Measurements from ENCODE around the gene PDE6C.
"Not testable (repeated sequence)": the region's sequence is repeated elsewhere in the genome, so short reads cannot be mapped to it uniquely, and the experiment has no call there.

PDE6C gene

DNA sequence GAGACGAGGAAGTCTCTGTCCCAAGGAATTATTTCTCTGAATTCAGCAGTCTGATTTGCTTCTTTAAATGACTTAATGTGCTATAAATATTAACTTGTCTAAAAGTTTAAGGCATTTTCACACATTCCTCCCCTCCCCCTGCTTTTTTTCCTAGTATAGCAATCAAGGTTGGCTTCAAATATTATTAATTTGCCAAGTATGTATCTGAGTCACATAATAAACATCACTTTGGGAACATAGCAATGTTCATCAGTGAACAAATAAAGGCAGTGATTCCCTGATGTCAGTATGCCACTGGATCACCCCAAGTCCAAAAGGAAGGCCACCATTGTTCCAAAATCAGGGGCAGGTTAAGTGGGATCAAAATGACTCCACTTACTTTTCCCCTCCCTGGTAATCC lies 40.5 kb downstream of the PDE6C start:
- DNase-seq: no peak

DNA sequence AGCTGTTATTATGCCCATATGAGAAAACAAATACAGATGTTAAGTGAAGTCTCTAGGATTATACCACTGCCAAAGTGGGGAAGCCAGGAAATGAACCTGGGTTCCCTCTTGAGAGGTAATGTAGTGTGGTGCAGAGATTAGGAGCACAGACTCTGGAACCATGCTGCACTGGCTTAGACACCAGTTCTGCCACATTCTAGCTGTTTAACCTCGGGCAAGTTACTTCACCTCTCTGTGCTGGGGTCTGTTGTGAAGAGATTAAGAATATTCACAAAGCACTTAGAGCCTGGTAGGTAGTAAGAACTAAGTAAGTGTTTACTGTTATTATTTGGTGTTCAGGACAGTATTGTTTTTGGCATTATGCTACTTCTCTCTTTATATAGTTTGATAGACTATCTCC lies 41.9 kb downstream of the PDE6C start:
- no peak for DNase-seq

DNA sequence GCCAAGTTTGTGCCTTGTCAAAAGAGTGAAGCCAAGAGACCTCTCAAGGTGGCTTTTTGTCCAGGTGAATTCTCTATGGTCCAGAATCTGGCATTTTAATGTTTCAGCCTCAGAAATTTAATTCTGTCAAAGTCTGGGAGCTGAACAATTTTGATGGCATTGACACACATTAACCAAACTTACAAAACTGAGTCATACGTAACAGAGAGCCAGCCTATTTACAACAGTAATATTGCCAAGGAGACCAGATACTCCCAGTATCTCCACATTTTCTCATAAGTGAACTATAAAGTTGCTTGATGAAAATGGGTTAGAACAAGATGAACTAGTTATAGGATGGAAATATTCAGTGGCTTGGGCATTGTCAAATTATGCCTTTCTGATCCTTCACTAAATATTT lies 43.8 kb downstream of the PDE6C start:
- no peak for DNase-seq

DNA sequence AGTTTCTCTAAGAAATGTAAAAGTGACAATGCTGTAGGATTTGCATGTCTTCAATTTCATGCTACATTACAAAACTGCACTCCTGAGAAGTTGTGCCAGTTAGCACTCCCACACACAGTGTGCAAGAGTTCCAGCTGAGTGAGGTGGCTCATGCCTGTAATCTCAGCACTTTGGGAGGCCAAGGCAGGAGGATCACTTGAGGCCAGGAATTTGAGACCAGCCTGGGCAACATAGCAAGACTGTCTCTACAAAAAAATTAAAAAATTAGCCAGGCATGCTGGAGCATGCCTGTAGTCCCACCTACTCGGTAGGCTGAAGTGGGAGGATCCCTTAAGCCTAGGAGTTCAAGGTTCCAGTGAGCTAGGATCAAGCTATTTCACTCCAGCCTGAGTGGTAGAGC lies 45.4 kb downstream of the PDE6C start:
- no peak for DNase-seq

DNA sequence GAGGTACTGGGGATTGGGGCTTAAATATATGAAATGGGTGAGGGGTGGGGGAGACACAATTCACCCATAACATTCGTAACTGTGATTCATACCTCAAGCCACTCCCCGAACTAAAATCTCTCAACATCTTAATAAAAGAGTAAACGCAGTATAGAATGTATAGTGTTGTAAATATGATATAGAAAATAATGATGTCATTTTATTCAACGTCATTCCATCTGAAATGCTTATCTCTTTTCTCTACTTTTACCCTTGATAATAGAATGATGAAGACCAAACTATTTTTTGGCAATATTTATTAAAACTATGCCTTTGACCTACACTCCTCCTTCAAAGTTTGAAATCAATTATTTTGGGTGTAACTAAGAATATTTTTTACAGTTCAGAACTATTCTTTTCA lies 53.7 kb downstream of the PDE6C start:
- no peak for DNase-seq

DNA sequence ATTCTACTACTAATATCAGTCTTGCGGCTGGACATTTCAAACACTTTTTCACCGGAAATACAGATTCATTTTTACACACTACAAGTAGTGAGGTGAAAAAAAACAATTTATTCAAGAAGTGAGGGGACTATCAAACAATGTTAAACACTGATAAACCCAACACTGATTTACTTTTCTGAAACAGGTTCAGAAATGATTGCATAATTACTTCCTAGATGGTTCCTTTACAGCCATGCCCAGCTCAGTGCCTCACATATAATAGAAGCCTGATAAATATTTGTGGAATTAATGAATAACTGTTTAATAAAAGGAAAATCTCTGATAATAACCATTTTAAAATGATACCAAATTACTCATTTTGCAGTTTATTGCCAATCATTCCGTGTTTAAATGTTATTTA lies 55.5 kb downstream of the PDE6C start:
- DNase-seq: no peak

DNA sequence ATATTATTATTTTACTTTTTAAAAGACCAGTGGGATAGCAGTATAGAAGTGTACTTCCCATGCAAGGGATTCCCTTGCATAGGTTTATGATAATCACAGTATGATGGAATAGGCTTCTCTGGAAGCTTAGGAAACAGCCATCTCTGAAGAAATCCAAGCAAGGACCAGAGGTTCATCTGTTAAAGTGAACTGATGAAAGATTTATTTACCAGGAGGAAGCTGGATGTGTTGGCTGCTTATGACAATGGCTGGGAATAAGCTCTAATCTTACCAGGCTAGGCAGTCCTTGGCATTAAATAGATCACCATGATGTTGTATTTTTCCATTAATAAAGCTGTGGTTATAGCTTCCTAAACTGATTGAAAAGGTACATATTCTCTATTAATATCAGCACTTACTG lies 58.0 kb downstream of the PDE6C start:
- DNase-seq: no peak

DNA sequence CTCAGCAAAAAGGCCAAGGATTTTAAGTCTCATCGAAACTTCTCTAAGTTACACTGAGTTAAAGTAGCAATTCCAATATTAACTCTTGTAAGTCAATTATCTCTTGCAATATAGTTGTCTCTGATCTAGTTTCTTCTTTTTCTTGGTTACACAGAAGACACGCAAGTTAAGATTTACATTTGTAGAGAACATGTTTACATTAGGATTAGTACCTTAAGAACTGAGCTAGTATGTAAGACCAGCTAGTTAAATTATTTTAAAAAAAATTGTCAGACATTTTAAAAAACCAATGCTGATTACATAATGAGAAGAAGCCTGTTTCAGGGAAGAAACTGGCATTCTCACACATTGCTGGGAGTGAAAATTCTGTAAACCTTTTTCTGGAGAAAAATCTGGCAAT lies 58.7 kb downstream of the PDE6C start:
- no peak for DNase-seq

DNA sequence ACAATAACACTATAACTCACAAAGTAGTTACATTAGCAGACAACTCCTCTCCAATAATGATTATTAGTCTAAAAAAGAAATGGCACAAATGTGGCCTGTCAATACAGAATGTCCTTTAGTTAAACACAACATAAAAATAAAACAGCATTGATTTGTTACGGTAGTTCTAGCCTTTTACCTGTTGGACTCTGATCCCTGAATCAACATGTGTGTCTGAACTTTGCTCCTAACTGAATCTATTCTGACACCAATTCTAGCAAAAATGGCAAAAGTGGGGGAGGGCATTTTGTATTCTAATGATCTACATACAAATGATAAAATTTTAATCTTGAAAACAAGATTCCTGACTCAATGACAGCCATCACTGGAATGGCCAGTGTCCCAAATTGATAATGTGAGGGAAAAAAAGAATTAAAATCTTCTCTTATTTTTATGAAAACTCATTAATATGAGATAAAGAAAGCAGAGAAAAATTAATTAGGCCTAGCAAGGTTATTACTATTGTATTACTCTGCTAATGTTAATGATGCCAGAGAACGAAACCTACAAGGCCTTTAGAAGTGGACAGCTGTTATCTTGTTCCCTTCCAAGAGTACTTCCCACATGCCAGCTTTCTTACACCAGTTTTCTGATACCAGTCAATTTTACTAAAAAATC lies 59.8 kb downstream of the PDE6C start:
- no peak for DNase-seq

DNA sequence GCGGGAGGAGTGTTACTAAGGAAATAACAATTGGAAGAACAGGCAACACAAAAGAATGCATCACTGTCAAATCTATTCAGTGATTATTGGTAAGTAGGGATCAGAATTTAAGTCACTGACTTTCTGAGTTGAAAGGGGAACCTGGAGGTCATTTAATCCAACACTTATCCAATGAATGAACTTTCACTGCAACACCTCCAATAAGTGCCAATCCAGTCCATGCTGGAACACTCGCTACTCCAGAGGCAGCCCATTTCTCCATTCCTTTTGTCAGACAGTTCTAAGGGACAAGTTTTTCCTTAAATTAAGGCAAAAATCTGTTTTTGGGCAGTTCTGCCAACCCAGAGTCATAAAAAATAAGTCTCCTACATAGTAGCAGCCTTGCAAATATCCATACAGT lies 60.6 kb downstream of the PDE6C start:
- no peak for DNase-seq

DNA sequence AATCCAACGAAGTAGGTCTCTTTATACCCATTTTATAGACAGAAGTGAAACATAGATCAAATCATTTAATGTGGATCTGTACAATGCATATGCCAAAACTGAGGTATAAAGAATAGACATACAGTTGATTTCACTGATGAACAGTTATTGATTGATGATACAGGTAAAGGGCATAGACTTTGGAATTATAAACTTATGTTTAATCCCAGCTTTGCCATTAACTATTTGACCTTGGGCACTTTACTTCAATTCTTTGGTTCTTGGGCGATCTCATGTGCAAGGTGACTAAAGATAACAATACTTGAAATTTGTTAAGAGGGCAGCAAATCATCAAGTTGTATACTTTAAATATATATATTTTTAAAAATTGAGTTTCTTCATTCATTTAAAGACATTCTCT lies 61.5 kb downstream of the PDE6C start:
- DNase-seq: no peak

DNA sequence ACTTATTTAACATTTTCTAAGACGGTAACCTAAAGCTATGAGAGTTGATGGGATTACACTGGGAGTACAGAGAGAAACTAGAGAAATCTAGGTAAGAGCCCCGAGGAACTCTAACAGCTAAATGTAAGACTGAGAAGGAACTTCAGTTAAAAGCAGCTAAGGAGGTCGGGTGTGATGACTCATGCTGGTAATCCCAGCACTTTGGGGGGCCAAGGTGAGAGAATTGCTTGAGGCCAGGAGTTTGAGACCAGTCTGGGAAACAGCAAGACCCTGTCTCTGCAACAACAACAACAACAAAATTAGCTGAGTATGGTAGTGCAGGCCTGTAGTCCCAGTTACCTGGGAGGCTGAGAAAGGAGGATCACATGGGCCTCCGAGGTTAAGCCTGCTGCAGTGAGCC lies 66.0 kb downstream of the PDE6C start:
- no peak for DNase-seq

DNA sequence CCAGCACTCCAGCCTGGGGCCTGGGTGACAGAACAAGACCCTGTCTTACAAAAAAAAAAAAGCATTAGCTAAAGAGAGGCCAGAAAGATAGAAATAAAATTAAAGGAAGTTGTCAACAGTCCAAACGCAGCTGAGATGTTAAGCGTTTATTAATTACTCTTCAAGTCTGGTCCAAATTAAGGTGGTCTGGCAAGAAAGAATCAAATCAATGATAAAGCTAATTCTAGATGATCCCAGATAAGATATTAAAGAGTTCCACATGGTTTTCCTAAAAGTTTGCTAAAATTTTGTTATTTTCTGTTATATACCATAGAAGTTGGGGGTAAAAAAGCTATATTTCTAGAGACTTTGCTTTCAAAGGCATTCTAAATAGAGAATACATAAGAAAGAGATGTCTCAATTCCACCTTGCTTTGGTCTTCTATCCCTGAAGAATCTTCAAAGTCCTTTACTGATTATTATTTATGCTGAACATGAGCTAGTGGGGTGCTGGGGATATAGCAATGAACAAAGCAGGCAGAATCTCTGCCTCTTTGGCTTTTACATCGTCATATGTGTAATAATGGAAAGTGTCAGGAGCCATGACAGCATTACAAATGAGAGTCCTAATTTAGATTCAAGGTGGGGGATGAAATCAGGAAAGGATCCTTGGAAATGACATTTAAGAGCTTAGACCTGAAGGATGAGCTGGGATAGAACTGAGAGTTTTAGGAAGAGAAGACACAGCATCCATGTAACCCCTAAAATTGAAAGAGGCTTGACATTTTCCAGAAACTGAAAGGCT lies 66.7 kb downstream of the PDE6C start:
- no peak for DNase-seq

DNA sequence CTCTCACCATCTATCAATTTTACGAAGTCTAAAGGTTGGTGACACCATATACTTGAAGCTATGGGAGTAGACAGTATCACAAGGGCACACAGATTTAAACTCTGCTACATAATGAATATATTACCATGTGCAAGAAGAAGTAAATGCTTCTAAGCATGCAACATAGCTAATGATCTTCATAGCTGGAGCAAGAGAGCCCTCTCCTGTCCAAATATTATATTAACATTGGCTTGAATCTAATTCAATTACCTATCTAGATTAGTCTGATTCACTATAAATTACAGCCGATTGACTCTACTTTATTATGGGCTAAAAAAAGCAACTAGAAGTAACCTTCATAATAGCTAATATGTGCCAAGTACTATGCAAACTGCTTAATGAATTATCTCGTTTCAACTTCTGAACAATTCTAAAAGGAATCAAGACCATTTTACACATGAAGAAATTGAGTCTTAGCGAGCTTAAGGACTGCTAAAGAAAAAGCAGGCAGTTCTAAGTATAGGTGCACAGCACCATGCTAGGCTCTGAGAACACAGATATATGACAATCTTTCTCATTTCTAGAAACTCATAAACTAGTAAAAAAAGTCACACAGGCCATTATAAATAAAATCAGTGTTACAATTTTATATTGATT lies 68.2 kb downstream of the PDE6C start:
- no peak for DNase-seq

DNA sequence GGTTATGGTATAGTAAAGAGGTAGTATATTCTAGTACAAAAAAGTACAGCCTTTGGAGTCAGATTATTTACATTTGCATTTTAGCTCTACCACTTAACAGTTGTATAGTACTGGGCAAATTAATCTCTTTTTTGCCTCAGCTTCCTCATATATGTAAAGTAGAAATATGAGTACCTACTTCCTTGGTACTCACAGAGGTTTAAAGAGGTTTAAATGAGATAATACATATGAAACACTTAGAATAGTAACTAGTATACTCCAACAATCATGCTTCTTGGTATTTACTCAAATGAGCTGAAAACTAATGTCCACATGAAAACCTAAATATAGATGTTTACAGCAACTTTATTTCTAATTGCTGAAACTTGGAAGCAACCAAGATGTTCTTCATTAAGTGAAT lies 75.4 kb downstream of the PDE6C start:
- no peak for DNase-seq

DNA sequence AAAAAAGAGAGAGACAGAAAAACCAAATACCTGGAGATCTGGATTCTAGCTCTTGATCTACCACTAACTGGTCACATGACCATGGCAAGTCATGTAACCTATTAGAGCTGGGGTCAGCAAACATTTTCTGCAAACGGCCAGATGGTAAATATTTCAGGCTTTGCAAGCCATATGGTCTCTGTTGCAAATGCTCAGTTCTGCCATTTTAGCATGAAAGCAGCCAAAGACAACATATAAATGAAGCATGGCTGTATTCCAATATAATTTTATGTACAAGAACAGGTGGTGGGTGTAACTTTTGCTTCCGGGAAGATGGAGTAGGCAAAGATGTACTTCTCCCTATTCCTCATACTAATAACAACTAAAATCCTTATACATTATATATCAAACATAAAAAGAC lies 83.4 kb downstream of the PDE6C start:
- no peak for DNase-seq

DNA sequence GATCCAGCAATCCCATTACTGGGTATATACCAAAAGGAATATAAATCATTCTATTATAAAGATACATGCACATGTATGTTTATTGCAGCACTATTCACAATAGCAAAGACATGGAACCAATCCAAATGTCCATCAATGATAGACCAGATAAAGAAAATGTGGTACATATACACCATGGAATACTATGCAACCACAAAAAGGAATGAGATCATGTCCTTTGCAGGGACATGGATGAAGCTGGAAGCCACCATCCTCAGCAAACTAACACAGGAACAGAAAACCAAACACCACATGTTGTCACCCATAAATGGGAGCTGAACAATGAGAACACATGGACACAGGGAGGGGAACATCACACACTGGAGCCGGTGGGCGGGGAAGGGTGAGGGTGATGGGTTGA lies 84.2 kb downstream of the PDE6C start:
- not testable (repeated sequence) for DNase-seq

DNA sequence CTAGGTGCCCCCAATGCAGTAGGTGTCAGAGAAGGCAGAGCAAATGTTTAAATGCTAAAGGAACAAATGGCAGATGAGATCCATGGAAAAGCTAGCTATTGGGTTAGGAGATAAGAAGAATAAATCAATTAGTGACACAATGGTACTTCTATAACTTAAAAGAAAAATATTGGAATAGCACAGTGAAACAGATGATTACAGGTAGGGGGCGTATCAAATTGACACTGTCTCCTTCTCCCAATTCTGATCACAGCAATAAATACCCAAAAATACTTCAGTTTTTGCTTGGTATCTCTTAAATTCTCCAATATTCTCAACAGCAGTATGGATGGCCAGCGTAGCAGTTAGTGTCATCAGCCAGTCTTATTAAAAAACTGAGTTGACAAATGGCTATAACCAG lies 84.9 kb downstream of the PDE6C start:
- no peak for DNase-seq

DNA sequence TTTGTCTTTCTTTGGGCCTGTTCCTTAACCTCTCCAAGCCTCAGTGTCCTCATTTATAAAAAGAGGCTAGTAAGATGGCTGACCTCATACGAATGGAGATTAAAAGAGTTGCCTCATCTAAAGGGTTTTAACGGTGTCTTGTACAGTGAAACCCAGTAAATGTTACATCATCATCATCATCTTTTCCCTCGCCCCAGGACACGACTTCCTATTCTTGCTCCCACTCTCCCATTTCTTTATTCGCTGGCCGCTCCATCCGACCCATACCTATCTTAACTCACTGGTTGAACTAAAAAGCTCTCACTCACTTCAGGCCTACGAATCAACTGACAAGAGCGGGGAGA lies 89.5 kb downstream of the PDE6C start:
- no peak for DNase-seq

DNA sequence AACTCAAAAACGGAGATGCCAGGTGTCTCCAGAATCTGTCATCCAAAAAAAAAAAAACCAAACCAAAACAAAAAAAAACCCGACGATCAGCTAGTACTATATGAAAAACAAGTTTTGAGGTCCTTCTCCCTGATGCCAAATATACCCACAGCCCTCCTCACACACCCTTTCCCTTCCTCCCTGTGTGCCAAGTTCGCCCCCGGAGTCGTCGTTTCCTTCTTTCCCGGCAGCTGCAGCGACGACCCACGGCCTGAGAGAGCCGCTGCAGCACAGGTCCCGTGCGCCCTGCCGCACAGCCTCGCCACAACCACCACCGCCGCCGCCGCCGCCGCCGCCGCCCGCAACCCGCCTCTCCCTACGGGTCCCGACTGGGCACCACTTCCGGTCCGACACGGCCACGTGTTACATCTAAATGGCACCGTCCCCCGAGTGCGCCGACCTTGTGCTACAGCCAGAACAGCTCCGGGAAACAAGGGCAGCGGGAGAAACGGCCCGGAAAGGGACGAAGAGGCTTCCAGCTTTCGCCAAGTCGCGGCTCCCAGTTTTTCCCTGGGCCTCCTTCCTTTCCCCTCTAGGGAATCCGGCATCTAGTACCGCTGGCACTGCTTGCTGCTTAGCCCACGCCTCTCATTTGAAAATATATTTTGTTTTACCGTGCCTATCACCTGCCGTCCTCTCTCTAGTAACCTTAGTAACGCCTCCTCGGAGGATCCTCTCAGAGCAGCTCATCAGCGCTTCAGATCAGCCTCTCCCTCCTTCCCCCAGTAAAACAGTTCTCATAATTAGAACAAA lies 90.1 kb downstream of the PDE6C start, which contains the start of gene FRA10AC1:
FRA10AC1 (minus strand) TSS at position 383 of the 792 bp plus-strand sequence. CDS start 2,486 bp downstream, outside the sequence.
- peak; percentile 87 for DNase-seq

DNA sequence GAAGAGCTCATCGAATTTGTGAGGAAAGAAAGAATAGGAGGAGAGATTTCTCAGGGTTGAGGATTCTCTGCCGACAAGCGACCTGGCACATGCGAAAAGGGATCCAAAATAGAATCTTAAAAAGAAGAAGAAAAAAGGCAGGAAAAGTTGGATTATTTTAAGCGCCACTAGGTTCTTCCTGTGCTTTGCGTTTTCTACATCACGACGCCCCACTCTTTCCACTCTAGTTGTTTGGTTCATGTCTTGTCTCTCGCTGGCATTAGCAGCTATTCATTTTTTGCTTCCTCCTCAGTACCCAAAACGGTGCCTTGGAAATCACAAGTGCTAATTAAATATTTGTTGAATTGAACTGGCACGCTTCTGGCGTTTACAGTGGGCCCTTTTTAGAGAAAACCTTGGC lies 90.7 kb downstream of the PDE6C start:
- peak; percentile 5 for DNase-seq

DNA sequence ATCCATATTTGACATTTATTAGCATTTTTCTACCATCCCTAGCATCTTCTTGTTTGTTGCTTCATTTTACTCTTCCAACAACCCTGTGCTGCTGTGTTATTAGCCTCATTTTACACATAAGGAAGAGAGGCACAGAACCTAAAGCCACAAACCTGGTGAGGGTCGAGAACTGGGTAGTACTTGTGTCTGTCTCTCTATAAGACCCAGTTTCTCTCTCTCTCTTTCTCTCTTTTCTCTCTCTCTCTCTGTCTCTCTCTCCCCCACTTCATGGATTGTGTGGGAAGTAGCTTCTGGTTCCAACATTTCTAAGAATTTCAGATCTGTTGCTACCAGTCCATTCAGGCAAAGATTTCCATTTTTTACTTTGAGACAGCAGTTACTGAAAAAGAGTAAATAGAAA lies 91.5 kb downstream of the PDE6C start:
- DNase-seq: no peak

DNA sequence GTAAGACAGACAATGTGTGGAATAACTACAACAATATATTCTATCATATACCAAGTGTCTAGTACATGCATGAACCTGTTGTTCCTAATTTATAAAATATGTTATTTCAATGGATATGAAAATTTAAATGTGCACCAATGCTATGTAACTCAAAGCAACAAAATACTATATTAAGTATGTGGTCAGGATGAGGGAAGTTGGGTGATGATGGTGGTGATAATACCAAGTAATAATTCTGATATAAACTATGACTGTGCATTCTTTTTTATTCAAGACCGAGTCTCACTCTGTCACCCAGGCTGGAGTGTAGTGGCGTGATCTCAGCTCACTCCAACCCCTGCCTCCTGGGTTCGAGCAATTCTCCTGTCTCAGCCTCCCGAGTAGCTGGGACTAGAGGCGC lies 92.1 kb downstream of the PDE6C start:
- DNase-seq: no peak

DNA sequence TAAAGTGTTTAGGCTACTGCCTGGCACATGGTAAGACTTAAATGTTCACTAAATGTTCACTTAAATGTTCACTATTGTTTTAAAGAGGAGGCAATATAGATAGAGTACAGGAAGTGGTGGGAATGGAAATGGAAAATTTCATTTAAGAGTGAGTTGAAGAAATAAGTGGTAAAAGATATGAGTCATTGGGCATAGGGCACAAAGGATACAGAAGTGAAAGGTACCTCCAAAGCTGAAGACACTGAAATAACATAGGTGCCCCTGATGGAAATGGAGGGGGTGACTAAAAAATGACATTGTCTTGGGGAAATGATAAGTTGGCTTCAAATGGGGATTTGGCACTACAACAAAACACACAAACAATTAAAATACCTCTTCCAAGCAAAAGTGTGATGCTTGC lies 95.3 kb downstream of the PDE6C start:
- no peak for DNase-seq

Data from CD4-positive, alpha-beta T cell treated with Interleukin-6 for 4 hours (primary cell).